Measurements from ENCODE around the gene COMT.

- TF ChIP-seq, protein P1, sequence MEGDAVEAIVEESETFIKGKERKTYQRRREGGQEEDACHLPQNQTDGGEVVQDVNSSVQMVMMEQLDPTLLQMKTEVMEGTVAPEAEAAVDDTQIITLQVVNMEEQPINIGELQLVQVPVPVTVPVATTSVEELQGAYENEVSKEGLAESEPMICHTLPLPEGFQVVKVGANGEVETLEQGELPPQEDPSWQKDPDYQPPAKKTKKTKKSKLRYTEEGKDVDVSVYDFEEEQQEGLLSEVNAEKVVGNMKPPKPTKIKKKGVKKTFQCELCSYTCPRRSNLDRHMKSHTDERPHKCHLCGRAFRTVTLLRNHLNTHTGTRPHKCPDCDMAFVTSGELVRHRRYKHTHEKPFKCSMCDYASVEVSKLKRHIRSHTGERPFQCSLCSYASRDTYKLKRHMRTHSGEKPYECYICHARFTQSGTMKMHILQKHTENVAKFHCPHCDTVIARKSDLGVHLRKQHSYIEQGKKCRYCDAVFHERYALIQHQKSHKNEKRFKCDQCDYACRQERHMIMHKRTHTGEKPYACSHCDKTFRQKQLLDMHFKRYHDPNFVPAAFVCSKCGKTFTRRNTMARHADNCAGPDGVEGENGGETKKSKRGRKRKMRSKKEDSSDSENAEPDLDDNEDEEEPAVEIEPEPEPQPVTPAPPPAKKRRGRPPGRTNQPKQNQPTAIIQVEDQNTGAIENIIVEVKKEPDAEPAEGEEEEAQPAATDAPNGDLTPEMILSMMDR (conservative IDR thresholded peaks at IDR 0.05; ENCODE audit: low read depth in 2 of 2): no peak
- TF ChIP-seq EZH2phosphoT487 (IDR thresholded peaks at IDR 0.05; ENCODE audit: unreplicated experiment) (no peak), JUNB (IDR thresholded peaks at IDR 0.05; ENCODE audit: unreplicated experiment) (no peak)
These were observed 22.5 kb downstream of the COMT start for GRCh38 chr22:19963863-19964642.

Data from GM23338 (cell line).